GM18873 (cell line): ENCODE measurements around the gene ATP1A2.

Experiments used
- ATAC-seq: cut with Tn5 transposase; IDR thresholded peaks from one replicate; pipeline ENCODE4 v1.9.1; 2021; ENCODE audit warnings: mild to moderate bottlenecking, moderate library complexity, moderate number of reproducible peaks; ENCODE audit not compliant: unreplicated experiment, low FRiP score

ATP1A2 gene

GRCh38 chr1:160115545-160116282 is at the start of gene ATP1A2:
Gene ATP1A2 (plus strand): TSS chr1:160115759. CDS start chr1:160115862, 103 bp downstream.
- no peak for ATAC-seq

GRCh38 chr1:160066829-160067745 is 48.5 kb upstream of the ATP1A2 start:
- no peak for ATAC-seq

- ATAC-seq, result no peak
Measured at GRCh38 chr1:160068225-160068624, 47.3 kb upstream of the ATP1A2 start.

- ATAC-seq, result no peak
Measured at GRCh38 chr1:160069460-160070231, 45.9 kb upstream of the ATP1A2 start, which contains the start of gene KCNJ10. Gene KCNJ10 (minus strand): TSS chr1:160070160. CDS start chr1:160042532, 27,628 bp downstream.

- no peak for ATAC-seq
Measured at GRCh38 chr1:160070243-160071163, 45.1 kb upstream of the ATP1A2 start.

GRCh38 chr1:160071289-160071688 is 44.3 kb upstream of the ATP1A2 start:
- ATAC-seq, result no peak

GRCh38 chr1:160074865-160075264 is 40.7 kb upstream of the ATP1A2 start:
- no peak for ATAC-seq

GRCh38 chr1:160075836-160076235 is 39.7 kb upstream of the ATP1A2 start:
- no peak for ATAC-seq

- ATAC-seq, result no peak
Measured at GRCh38 chr1:160076295-160076694, 39.3 kb upstream of the ATP1A2 start.

GRCh38 chr1:160077486-160077885 is 38.1 kb upstream of the ATP1A2 start:
- ATAC-seq, result no peak

GRCh38 chr1:160078512-160079195 is 36.9 kb upstream of the ATP1A2 start:
- no peak for ATAC-seq

GRCh38 chr1:160079448-160079847 is 36.1 kb upstream of the ATP1A2 start:
- ATAC-seq, result no peak

- ATAC-seq, result no peak
Measured at GRCh38 chr1:160080381-160081100, 35.0 kb upstream of the ATP1A2 start.

GRCh38 chr1:160081261-160081936 is 34.2 kb upstream of the ATP1A2 start, which contains the start of gene KCNJ9:
Gene KCNJ9 (plus strand): TSS chr1:160081538. CDS start chr1:160084031, 2,493 bp downstream.
- no peak for ATAC-seq

- no peak for ATAC-seq
Measured at GRCh38 chr1:160082487-160082886, 33.1 kb upstream of the ATP1A2 start.

GRCh38 chr1:160082926-160083325 is 32.6 kb upstream of the ATP1A2 start:
- no peak for ATAC-seq

- no peak for ATAC-seq
Measured at GRCh38 chr1:160083968-160084770, 31.4 kb upstream of the ATP1A2 start.
